ENCODE results near the gene GET4.

GET4 gene

DNA sequence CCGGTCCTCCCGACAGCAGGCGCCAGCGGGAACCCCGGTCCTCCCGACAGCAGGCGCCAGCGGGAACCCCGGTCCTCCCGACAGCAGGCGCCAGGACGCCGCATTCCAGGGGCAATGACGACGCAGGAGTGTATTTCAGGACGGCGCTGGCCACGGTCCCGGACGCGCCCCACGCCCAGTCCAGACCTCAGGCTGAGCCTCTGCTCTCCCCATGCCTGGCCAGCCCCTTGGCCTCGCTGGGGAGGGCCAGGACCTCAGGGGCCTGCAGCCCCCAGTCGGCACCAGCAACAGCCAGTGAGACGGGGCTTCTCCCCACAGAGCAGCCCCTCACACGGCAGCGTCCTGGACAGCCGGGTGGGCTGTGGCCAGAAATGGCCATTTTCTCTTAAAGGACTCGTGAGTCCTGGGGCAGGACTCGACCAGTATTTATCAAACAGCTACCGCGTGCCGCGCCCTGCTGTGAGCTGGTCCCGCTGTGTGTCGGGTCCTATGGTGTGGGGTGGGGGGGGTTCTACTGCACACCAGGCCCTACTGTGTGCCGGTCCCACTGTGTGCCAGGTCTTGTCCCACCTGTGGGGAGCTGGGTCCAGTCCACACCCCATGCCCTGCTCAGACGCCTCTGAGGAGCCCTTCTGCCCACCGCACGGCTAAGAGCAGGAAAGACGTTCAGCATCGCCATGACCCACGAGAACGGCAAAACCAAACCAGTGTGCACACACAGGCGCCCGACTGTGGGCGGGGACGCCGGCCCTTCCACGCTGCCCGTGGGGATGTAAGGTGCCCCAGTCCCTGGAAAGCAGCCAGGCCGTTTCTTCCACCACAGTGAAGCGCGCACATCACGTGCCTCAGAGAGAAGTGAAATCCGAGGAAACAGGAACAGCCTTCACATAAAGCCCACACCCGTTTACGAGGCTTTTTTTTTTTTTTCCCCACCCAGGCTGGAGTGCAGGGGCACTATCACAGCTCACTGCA, 33.3 kb downstream of the GET4 start:
- DNase-seq, result peak in 4 of 10 donors; percentile 49 to 67 (median 52)
- intact Hi-C loops (cut with DNase I), result no loop called here

DNA sequence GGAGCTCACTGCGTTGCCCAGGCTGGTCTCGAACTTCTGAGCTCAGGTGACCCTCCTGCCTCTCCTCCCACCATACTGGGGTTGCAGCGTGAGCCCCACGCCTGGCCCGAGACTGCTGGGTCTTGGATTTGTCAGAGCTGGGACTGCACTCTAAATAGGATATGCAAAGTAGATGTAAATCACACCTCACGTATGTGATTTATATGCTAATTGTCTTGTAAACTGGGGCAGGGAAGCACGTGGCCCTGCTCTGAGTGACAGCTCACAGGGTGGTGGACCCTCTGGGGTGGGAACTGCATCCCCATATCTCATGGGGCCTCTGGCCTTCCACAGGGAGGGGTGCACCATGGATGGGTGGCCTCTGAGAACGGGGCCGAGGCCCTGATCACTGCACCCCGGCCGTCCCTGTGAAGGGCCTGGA, 34.1 kb downstream of the GET4 start:
- no peak for DNase-seq
- intact Hi-C loops (cut with DNase I), result no loop called here

DNA sequence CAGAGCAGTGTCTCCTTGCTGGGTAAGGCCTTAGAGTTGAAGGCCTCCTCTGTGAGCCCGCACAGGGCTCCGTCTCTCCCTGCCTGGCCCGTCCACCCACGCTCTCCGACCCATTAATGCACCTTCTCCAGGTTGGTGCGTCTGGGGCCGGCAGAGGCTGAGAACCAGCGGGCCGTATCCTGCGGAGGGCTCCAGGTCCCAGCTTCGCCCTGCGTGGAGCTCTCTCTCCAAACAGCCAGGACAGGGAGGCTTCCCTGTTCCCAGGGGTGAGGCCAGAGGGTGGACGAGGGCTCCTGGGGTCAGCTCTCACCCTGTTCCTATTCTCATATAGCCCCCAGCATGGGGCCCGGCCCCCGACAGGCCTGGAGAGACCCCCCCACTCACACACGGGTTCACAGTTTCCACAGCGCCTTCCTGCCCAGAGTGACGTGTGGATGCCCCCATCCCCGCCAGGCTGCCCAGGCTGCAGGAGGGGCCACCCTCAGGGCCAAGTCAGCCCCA, 34.6 kb downstream of the GET4 start:
- intact Hi-C loops (cut with DNase I), result no loop called here
- no peak for DNase-seq

DNA sequence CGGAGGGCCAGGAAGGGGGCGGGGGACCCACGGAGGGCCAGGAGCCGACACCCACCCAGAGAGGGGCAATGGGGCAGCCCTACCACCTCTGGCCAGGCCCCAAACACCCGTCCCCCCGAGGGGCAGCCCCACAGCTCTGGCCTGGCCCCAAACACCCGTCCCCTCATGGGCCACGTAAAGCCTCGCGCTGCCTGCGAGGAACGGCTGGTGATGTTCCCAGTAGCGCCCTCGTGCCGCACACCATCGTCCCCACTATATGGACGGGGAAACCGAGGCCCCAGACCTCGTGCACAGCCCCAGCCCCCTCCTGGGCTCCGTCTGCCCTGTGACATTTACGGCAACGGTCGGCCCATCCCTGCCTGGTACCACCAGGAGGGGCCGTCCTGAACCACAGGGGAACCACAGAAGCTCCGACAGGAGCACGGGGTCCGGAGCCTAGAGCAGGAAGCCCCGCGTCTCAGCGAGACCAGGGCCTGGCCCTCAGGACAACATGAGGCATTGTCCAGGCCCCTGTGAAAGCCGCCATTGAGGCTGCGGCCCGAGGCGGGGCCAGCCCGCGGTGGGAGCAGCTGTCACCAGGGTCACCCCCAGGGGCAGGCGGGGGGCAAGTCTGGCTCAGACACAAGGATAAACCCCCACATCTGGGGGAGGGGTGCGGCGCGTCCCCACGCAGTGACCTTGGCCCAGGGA, 35.6 kb downstream of the GET4 start:
- intact Hi-C loops (cut with DNase I), result loop anchor here (2.0 kb wide), 1 partner anchor 43 kb away; the partner anchor contains the start of gene ADAP1
- DNase-seq, result peak in 8 of 10 donors; percentile 60 to 97 (median 72)

DNA sequence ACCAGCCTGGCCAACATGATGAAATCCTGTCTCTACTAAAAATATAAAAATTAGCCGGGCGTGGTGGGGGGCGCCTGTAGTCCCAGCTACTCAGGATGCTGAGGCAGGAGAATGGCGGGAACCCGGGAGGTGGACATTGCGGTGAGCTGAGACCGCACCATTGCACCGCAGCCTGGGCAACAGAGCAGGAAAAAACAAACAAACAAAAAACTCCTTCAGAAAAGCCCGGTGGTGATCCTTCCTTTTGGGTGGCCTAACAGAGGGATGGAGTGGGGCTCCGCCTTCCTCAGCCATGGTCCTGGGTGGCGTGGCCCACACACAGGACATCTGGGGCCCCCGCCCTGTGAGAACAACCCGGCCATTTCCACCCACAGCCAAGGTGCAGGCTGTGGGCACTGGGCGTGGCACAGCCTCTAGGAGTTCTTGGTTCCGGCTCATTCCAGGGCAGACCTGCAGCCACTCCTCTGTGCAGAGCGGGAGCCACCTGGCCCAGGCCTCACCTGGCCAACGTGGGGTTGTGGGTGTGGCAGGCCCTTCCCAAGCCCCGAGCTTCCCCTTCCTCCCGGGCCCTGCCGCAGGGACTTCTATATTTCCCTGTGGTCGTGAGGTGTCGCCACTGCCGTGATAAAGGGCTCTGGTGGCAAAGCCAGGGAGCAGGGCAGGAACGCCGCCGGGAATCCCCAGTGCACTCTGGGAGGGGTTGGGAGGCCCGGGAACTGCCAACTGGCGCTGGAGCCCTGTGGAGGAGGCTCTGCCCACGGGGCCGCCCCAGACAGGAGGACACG, 37.6 kb downstream of the GET4 start:
- DNase-seq, result peak in 7 of 10 donors; percentile 60 to 95 (median 80)
- intact Hi-C loops (cut with DNase I), result loop anchor here (2.0 kb wide), 1 partner anchor 41 kb away; the partner anchor contains the start of gene ADAP1

DNA sequence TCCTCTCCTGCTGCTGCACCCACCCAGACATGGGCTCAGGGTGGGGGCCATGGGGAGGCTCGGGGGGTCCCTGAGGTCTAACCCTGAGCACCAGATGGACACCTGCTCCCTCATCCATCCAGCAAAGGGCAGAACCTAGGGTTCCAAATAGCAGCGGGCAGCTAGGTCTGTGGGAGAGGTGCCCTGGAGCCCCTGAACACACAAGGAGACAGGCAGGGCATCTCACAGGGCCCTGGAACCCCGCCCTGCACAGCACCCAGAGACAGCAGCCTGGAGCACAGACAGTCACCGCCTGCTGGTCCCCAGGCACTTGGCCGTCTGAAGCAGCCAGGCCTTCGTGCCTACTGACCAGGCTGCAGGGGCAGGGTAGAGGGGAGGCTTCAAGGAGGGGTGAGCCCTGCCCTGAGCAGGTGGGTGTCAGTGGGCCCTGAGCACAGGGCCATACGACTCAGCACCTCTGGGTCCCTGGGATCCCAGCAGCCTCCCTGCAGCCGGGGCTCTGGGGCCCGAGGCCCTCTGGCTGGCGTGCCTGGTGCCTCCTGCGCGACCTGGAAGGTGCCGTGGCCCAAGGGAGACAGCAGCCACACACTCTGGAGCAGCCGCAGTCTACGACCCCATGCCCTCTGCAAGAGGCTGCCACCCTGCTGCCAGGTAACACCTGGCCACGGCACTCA, 38.3 kb downstream of the GET4 start:
- no peak for DNase-seq
- intact Hi-C loops (cut with DNase I), result no loop called here

DNA sequence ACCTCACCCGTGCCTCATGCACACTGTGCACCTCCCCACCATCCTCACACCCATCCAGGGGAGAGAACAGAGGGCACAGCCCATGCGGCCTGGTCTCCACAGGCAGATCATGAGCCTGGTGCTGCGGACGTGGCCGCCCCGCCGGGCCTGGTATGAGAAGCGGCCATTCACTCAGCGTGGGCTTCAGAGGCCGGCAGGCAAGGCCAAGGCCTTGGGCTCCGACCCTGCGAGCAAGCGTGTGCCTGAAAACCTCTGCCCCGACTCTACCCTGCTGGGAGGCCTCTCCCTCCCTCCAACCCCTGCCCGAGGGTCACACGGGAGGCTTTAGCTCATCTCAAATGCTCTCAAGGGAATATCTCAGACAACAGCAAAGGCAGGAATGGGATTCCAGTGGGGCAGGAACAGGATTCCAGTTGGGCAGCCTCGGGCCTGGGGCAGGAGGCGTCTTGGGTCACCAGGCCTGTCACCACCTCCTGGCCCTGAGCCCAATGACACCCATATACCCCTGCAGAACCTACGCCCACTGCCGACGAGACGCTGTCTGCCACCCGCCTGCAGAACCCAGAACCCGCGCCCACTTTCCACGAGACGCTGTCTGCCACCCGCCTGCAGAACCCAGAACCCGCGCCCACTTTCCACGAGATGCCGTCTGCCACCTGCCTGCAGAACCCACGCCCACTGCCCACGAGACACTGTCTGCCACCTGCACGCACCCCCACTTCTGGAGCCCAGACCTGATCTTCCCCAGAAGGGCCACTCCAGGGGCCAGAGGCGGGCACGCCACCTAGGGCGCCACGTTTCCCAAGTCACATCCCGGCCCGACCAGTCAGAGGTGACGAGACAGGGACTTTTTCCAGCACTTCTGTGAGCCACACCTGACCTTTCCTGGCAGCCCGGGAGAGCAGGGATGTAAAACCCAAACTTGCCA, 39.2 kb downstream of the GET4 start:
- intact Hi-C loops (cut with DNase I), result no loop called here
- peak in 3 of 10 donors; percentile 34 to 75 (median 59) for DNase-seq

DNA sequence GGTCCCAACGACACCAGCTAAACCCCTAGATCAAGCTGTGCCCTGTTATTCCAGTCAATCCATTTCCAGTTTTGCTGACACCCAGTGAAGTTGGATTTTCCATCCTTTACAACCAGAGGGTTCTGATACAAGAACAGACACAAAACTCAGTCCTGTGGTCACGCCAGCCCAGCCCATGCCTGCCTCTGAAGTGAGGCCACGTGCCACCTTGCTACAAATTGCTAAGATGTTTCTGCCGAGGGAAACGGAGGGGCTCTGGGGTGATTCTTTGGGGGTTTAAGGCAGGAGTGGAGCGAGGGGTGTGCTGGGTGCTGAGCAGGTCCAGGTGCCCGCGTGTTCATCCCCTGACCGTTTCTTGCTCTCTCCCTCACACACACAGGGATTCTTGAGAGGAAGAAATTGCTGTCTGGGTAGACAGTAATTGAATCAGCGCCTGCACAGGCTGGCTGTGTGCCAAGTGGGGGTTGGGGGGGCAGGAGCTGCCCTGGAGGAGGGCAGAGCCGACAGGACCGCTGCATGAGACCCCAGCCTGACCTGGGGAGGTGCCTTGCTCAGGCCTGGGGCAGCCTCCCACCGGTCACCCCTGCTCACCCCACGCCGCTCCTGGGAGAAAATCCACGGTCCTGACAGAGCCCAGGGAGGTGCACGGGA, 40.1 kb downstream of the GET4 start:
- intact Hi-C loops (cut with DNase I), result no loop called here
- DNase-seq, result peak in 5 of 10 donors; percentile 20 to 84 (median 73)

DNA sequence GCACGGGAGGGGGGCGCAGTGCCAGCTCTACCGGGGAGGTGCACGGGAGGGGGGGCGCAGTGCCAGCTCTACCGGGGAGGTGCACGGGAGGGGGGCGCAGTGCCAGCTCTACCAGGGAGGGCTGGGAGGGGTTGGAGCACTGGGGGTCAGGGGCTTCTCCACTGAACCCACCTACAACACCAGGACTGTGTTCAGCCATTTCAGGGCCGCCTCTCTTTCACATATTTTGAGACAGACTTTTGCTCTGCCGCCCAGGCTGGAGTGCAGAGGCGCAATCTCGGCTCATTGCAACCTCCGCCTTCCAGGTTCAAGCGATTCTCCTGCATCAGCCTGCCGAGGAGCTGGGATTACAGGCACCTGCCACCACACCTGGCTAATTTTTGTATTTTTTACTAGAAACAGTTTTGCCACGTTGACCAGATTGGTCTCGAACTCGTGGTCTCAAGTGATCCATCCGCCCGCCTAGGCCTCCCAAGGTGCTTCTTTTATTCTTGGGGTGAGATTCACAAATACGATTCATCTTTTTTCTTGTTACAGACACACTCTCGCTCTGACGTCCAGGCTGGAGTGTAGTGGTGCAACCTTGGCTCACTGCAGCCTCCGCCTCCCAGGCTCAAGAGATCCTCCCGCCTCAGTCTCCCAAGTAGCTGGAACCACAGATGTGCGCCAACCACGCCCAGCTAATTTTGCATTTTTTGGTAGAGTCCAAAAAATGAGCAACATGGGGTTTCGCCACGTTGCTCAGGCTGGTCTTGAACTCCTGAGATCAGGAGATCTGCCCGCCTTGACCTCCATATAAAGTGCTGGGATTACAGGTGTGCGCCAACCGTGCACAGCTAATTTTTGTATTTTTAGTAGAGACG, 41.1 kb downstream of the GET4 start:
- peak in 4 of 10 donors; percentile 5 to 65 (median 56) for DNase-seq
- intact Hi-C loops (cut with DNase I), result no loop called here

DNA sequence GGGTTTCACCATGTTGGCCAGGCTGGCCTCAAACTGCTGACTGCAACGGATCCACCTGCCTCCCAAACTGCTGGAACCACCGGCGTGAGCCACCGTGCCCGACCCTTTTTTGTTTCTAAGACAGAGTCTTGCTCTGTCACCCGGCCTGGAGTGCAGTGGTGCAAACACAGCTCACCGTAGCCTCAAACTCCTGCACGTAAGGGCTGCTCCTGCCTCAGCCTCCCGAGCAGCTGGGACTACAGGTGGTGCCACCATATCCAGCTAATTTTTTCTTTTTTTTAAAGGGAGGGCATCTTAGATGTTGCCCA, 41.7 kb downstream of the GET4 start:
- intact Hi-C loops (cut with DNase I), result no loop called here
- DNase-seq, result peak in 4 of 10 donors; percentile 3 to 59 (median 40)

DNA sequence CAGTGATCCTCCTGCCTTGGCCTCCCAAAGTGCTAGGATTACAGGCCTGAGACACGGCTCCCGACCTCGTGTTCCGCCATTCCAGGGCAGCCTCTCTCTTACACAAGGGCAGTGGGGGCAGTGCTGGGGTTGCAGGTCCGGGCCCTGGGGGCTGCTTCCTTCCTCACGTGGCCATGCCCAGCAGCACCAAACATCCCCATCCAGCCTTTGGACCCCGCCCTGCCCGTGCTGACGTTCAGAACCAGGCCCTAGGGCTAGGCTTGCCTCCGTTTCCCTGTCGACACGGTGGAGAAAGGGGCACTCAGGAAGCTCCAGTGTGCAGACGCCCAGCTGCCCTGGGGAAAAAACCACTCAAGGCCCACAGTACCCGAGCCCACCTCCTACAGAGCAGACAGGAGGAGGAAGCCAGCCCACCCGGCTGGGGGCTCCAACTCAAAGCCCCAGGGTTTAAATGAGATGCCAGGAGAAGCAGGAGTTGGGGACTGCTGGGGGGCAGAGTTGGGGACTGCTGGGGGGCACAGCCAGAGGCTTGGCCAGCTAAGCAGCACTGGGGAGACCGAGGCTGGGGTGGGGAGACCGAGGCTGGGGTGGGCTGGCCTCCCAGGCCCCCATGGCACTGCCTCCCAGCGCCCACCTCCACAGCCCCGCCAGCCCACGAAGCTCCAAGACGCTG, 42.2 kb downstream of the GET4 start:
- DNase-seq, result peak in 9 of 10 donors; percentile 1 to 64 (median 10)
- intact Hi-C loops (cut with DNase I), result no loop called here

DNA sequence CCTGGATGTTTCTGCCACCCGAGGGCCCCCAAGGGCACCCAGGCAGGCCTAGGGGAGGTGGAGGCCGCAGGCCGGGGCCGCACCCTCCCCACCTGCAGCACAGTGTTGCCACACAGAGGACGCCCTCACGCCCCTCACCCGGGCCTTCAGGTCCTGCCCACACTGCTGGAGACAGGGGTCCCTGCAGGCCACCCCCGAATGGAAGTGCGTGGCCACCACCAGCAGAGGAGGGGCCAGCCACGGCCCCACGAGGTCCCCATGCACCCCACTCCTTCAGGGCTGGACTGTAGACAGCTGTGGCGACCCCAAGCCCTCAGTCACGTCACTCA, 42.7 kb downstream of the GET4 start:
- intact Hi-C loops (cut with DNase I), result no loop called here
- DNase-seq, result peak in 8 of 10 donors; percentile 2 to 81 (median 8)

DNA sequence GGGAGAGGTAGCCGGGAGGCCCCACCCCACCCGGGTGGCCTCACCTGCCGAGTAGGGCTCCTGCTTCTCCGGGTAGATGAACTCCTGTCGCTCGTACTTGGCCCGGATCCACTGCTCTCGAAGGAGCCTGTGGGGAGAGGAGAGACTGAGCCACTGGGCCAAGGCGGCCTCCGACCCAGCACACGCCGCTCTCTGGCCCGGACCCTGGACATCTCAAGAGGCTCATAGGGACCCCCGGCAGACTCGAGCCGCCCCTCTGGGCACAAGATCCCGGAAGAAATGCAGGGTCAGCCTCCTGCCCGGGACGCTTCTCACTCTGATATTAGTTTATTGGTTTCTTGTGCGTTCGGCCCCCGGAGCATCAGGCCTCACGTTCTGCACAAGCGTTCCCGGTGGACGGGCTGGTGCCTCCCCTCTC, 43.6 kb downstream of the GET4 start:
- intact Hi-C loops (cut with DNase I), result no loop called here
- DNase-seq, result peak; percentile 2 to 78 (median 14)

DNA sequence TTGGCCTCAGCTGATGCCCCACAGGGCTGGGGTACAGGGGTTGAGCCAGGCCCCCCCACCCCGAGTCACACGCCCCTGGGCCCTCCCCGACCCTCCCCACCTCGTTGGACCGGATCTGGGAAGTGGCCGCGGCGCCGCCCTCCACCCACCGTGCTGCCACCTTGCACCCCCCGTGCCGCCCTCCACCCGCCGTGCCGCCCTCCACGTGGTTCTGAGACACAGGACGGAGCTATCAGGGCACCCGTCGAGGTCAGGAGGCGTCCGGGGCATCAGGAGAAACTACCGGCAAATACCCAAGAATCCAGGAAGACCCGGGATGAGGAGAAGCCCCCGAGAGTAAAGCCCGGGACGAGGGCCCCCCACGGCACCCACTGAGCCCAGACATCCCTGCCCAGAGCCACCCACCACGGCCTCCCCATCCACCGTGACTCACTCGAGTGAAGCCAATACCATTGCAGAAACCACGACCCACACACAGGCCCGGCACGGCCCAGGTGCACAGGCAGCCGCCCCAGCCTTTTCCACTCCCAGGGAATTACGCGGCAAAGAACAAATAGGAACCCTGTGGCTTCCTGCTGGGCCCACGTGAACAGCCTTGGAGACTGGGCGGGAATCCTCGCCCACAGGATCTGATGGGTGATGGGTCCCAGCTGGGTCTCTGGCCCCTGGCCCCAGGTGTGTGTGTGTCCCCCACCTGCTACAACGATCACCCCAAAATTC, 44.2 kb downstream of the GET4 start:
- intact Hi-C loops (cut with DNase I), result no loop called here

DNA sequence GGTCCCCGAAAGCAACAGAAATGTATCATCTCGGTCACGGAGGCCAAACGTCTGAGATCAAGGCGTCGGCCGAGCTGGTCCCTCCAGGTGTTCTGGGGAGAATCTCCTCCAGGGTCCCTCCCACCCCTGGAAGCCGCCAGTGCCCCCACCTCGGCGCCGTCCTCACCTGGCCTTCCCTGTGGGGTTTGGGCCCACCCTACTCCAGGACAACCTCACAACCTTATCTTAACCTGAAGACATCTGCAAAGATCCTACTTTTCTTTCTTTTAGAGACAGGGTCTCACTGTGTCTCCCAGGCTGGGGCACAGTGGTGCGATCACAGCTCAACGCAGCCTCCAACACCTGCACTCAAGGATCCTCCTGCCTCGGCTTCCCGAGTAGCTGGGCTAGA, 44.7 kb downstream of the GET4 start:
- peak in 4 of 10 donors; percentile 1 to 43 (median 6) for DNase-seq
- intact Hi-C loops (cut with DNase I), result no loop called here

More for the DNA sequence above, 44.2 kb downstream of the GET4 start:
- peak; percentile 9 to 92 (median 36) for DNase-seq
